Dendritic cell treated with granulocyte-macrophage colony-stimulating factor and Interleukin-4, amounts not matched to agents 40 ng/mL and 50 ng/mL, for 4 days (primary cell): ENCODE data around the gene SPARC.
A peak's percentile ranks its signal among the peaks of the same experiment; 100 is the strongest.

ENCODE experiments used
- H3K27ac Mint-ChIP-seq: one replicate; pipeline ENCODE4 v1.8.0; 2022; ENCODE audit warnings: mild to moderate bottlenecking, mixed read lengths
- H3K27me3 Mint-ChIP-seq: one replicate; pipeline ENCODE4 v1.8.0; 2022; ENCODE audit warnings: mild to moderate bottlenecking, mixed read lengths
- H3K36me3 Mint-ChIP-seq: one replicate; pipeline ENCODE4 v1.8.0; 2022; ENCODE audit warnings: low read depth, mixed read lengths
- H3K4me1 Mint-ChIP-seq: one replicate; pipeline ENCODE4 v1.8.0; 2022; ENCODE audit warnings: low read depth, mixed read lengths
- H3K4me3 Mint-ChIP-seq: one replicate; pipeline ENCODE4 v1.8.0; 2022; ENCODE audit warnings: mild to moderate bottlenecking, moderate library complexity, mixed read lengths
- H3K9me3 Mint-ChIP-seq: one replicate; pipeline ENCODE4 v1.8.0; 2022; ENCODE audit warnings: mixed read lengths
- intact Hi-C: fragments of 100-400 bp; cut with micrococcal nuclease; formaldehyde crosslinking; loops from one replicate; pipeline ENCODE4 v1.15.0; 2022

The SPARC gene

DNA sequence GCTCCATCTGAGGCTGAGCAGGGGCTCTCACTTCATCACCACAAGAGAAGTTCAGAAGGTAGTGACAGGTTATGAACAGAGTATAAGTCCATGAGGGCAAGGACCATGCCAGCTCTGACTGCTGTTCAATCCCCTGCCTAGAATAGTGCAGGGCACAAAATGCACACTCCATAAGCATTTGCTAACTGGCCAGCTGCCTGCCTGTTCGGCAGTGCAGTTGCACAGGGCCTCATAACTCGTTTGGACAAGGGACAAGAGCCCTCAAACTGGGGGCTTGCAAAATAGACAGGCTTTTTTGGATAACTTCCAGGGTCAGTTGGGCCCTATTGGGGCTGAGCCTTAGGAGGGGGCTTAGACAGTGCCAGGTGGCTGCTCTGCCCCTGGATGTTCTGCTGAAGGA, 21.1 kb downstream of the SPARC start:
- Mint-ChIP-seq H3K4me1 (peaks cover 36% of the 10 kb centered on the region), H3K27ac (no peak overlapping the region), H3K9me3 (no peaks in the 10 kb centered on the region), H3K4me3 (no peak overlapping the region), H3K36me3 (no peaks in the 10 kb centered on the region), H3K27me3 (no peaks in the 10 kb centered on the region)
- intact Hi-C loops = no loop called here

DNA sequence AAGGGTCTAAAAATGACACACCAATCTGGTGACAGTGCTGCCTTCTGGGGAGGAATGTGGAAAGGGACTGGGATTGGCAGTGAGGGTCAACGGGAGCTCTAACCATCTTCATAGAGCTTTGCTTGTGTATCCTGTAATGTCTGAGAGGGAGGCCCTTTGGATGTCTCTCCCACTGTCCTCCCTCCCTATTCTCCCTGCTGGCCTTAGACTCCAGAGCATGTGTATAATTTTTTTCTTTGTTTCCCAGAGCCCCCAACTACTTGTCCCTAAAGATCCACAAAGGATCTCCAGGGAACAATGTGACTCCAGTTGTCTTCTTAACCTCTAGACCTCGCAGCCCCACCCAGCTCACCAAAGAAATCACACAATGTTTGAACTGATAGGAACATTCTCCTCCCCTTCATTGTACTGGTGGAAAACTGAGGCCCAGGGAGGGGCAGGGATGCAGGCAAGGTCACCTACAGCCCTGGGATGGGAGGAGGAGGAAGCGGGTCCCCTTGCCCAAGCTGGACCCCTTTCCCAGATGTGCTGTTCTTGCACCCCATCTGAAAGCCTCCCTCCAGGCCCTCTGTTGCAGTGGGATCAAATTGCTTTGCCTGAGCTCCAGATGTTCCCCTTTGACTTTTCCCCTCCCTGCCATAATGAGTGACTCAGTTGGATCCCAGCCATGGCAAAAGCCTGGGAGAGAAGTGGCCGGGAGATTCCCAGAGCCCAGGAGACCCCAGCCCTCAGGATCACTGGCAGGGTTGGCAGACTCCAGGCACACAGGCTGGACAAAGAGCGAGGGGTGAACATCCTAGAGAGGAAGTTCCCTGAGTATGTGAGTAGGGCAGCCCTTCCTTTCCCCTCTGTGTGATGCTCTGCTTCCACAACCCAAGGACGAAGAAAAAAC, 21.8 kb downstream of the SPARC start:
- Mint-ChIP-seq H3K36me3 (no peaks in the 10 kb centered on the region), H3K27me3 (no peaks in the 10 kb centered on the region), H3K9me3 (no peaks in the 10 kb centered on the region), H3K4me3 (no peak overlapping the region), H3K4me1 (peaks cover 36% of the 10 kb centered on the region), H3K27ac (no peak overlapping the region)
- intact Hi-C loops = no loop called here

DNA sequence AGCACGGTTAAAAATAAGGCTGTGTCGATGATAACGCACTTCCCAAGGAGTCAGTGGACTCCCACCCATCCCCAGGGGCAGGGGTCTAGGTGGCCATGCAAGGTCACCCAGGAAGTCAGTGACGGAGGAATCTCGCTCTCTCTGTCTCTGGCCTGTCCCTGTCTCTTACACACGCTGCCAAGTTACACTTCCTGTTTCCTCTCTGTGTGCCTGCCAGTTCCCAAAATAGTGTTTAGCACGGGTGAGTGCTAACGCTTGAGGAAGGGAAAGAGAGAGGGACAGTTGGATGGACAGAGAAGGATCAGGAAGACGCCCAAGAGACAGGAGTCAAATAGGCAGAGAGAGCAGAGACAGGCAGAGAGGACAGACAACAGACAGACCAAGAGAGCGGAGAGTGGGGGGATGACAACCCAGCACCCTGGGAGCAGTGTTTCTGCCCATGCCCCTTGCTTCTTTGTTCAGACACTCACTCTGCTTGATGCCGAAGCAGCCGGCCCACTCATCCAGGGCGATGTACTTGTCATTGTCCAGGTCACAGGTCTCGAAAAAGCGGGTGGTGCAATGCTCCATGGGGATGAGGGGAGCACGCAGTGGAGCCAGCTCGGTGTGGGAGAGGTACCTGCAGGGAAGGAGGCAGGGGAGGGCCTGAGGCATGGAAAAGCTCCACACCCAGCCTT, 23.0 kb downstream of the SPARC start:
- intact Hi-C loops = no loop called here
- Mint-ChIP-seq H3K36me3 (no peaks in the 10 kb centered on the region), H3K9me3 (no peaks in the 10 kb centered on the region), H3K27me3 (no peaks in the 10 kb centered on the region), H3K27ac (peak overlapping the region; percentile 33), H3K4me1 (peaks cover 41% of the 10 kb centered on the region), H3K4me3 (no peak overlapping the region)

DNA sequence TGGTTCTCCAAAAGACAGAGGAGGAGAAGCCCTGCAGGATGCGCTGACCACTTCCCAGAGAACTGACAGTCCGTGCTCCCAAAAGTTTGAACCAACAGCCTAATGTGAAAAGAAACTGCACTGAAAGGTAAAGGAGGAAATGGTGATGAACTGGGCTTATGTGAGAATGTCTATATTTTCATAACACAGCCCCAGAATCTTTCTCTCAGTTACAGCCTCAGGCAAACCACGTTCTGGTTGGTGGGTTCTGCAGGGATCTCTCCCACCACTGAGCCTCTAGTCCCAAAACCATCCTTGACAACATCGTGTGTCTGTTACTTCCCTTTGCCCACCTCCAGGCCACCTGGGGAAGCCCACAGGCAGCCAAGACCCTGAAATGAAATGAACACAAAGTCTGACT, 23.9 kb downstream of the SPARC start:
- H3K9me3 Mint-ChIP-seq = no peaks in the 10 kb centered on the region
- intact Hi-C loops = no loop called here
- no peaks in the 10 kb centered on the region for H3K27me3 Mint-ChIP-seq
- peaks cover 43% of the 10 kb centered on the region for H3K4me1 Mint-ChIP-seq
- H3K4me3 Mint-ChIP-seq = no peak overlapping the region
- peak overlapping the region; percentile 33 for H3K27ac Mint-ChIP-seq
- H3K36me3 Mint-ChIP-seq = no peaks in the 10 kb centered on the region

DNA sequence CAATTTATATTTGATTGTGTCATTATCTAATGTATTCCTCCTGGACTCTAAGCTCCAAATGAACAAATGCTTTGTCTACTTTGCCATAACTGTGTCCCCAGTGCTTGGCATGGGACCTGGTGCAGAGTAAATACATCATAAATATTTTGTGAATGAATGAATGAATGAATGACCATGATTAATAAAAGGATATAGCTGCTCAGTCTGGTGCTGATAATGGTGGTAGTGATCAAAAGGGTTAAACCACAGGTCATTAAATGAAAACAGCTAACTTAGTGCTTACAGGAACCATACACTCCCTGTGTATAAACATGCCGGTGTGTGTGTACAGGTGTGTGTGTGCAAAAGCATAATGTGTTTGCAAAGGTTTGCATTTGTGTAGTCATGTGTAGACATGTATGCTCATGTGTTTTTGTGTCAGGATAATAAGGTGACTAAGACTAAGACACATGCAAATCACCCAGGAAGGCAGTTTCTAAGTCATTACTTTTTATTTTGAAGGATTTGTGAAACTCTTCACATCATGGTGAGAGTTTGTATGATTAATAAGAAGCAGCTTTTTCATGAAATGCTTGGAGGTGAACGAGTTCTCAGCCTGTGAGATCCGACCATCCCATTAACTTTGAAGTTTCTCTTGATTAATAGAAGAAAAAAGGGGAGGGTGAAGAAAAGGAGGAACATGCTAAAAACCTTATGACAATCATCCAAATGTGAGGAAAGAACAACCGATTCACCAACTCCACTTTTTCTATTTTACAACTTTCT, 24.6 kb downstream of the SPARC start:
- no peaks in the 10 kb centered on the region for H3K9me3 Mint-ChIP-seq
- intact Hi-C loops = no loop called here

DNA sequence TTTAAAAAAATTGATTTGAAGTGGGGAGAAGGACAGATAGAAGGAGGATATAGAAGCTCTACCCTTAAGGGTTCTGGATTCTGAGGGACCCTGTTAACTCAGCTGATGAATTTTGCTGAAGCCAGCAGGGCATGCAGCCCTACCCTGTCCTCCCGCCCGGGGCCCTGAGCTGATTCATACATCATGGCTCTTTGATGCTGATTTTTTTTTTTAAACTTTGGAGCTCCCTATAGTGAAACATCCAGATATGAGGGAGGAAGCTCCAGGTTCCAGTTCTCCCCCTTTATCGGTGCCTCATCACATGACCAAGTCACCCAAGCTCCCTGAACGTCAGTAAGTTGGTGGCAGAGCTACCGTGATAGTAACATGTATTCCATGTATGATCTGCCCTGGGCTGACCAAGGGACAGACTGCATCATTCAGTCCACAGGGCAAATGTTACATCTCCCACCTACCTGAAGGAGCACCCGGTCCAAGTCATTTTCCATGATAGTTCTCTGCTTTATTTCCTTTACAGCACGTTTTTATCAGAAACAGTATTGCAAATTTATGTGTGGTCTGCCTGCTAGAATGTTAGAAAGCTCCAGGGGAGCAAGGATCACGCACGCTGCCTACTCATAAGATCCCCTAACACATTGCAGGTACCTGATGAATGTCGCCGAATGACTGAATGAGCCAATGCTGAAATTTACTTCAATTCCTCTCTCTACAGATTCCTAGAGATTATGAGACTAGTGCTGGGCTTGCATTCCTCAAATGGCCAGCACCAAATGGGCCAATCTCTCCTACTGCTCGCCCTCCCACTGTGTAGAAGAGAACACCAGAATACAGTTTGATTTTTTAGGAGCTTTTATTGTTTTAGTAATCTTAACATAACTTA, 25.9 kb downstream of the SPARC start:
- intact Hi-C loops = no loop called here
- H3K4me1 Mint-ChIP-seq = peaks cover 43% of the 10 kb centered on the region

More for the DNA sequence above, 24.6 kb downstream of the SPARC start:
- Mint-ChIP-seq H3K27me3 (no peaks in the 10 kb centered on the region), H3K36me3 (no peaks in the 10 kb centered on the region), H3K27ac (no peak overlapping the region), H3K4me1 (peaks cover 43% of the 10 kb centered on the region), H3K4me3 (no peak overlapping the region)

DNA sequence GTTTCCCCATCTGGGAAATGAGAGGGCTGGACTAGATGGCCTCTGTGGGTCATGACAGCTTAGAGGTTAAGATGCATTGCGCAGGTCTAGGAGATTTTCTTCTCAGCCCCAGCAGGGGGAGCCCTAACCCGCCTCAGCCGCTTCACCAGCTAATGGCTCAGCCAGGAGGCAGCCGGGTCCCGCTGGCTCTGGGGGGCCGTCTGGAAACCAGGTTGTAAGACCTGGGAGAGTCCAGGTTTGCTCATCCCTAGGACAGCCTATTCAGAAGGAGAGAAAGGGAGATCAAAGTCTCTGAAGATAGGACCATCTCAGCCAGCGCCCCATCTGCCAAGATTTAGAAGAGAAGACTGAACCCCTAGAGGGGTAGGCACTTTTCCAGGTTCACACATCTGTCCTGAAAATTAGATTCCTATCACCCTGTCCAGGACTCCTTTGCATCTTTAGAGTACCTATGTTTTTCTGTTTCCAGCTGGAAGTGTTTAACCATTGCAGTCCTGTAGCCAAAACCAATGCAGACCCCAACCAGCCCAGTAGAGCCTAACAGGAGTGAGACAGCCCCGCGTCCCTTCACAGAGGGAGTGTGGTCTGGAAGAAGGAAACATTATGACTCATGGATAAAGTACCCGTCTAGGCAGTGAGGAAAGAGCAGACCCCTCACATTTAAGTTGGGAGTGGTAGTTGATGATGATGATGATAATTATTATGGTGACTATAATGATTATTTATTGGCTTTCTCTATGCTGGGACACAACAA, 27.5 kb downstream of the SPARC start:
- intact Hi-C loops = loop anchor here (1.0 to 2.0 kb wide), 2 partner anchors 60 to 81 kb away; no protein-coding TSS in a partner anchor
- Mint-ChIP-seq H3K27me3 (no peaks in the 10 kb centered on the region), H3K4me3 (no peak overlapping the region), H3K4me1 (peaks cover 28% of the 10 kb centered on the region), H3K9me3 (no peaks in the 10 kb centered on the region), H3K36me3 (no peaks in the 10 kb centered on the region), H3K27ac (no peak overlapping the region)

More for the DNA sequence above, 25.9 kb downstream of the SPARC start:
- H3K4me3 Mint-ChIP-seq = no peak overlapping the region
- no peaks in the 10 kb centered on the region for H3K9me3 Mint-ChIP-seq
- no peaks in the 10 kb centered on the region for H3K36me3 Mint-ChIP-seq
- no peaks in the 10 kb centered on the region for H3K27me3 Mint-ChIP-seq
- no peak overlapping the region for H3K27ac Mint-ChIP-seq

DNA sequence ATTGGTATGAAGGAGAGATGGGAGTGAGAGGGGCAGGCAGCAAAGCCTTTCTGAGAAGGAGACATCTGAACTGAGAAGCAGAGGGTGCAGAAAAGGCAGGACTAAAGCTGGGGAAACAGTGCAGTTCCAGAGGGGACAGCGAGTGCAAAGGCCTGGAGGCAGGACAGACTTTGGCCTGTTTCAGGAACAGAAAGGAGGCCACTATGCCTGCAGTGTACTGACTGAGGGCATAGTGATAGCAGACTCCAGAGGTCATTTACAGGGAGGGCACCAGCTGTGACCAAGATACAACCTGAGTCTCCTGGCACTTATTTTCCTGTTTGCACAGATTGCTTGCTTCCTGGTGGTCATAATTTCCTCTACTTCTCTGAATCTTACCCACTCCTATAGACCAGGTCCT, 29.6 kb downstream of the SPARC start:
- H3K4me3 Mint-ChIP-seq = no peak overlapping the region
- H3K36me3 Mint-ChIP-seq = no peaks in the 10 kb centered on the region
- intact Hi-C loops = no loop called here
- no peaks in the 10 kb centered on the region for H3K27me3 Mint-ChIP-seq
- H3K4me1 Mint-ChIP-seq = peaks cover 7% of the 10 kb centered on the region
- peak overlapping the region; percentile 4 for H3K27ac Mint-ChIP-seq
- no peaks in the 10 kb centered on the region for H3K9me3 Mint-ChIP-seq

DNA sequence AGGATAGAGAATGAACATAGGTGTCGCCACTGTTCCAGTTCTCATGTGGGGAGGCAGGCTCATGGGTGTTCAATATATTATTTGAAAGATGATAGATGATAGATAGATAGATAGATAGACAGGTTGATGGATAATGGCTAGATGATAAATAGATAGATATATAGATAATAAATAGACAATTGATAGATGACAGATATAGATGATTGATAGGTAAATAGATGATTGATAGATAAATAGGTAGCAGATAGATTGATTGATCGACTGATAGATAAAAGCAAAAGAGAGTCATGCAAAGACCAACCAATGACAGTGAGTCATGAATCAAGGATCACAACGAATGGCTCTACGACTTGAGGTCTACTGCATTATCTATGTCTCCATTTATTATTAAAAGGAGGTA, 30.4 kb downstream of the SPARC start:
- no peak overlapping the region for H3K27ac Mint-ChIP-seq
- H3K36me3 Mint-ChIP-seq = no peaks in the 10 kb centered on the region
- no peaks in the 10 kb centered on the region for H3K27me3 Mint-ChIP-seq
- no peak overlapping the region for H3K4me3 Mint-ChIP-seq
- H3K4me1 Mint-ChIP-seq = peaks cover 7% of the 10 kb centered on the region
- intact Hi-C loops = no loop called here
- H3K9me3 Mint-ChIP-seq = no peaks in the 10 kb centered on the region

DNA sequence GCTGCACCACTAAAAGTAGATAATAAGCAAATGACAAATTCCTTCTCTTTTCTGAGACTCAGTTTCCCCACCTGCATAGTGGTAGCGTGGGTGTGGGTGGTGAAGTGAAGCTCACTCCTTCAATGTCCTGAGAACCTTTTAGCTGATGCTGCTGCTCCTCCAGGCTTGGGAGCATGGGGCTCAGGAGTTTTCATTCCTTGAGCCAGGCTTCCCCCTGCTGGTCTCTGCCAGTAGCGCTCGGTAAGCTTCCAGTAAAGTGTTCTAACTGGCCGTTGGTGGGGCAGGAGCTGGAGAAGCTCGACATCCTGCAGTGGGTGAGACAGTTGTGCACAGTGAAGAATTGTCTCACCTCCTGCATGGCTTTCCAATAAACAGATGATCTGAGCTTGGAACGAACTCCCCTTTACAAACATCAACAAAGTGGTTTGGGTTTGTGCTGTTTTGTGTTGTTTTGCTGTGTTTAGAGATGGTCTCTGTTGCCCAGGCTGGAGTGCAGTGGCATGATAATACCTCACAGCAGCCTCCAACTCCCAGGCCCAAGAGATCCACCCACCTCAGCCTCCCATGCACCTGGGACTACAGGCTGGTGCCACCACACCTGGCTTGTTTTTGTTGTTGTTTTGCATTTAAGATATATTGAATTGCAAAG, 34.6 kb downstream of the SPARC start:
- intact Hi-C loops = loop anchor here (1.0 to 5.0 kb wide), 3 partner anchors 129 to 205 kb away; partner anchors contain the start of gene SLC36A1
- H3K36me3 Mint-ChIP-seq = no peaks in the 10 kb centered on the region
- H3K4me1 Mint-ChIP-seq = peaks cover 7% of the 10 kb centered on the region
- no peaks in the 10 kb centered on the region for H3K9me3 Mint-ChIP-seq
- no peak overlapping the region for H3K4me3 Mint-ChIP-seq
- H3K27ac Mint-ChIP-seq = no peak overlapping the region
- H3K27me3 Mint-ChIP-seq = no peaks in the 10 kb centered on the region

DNA sequence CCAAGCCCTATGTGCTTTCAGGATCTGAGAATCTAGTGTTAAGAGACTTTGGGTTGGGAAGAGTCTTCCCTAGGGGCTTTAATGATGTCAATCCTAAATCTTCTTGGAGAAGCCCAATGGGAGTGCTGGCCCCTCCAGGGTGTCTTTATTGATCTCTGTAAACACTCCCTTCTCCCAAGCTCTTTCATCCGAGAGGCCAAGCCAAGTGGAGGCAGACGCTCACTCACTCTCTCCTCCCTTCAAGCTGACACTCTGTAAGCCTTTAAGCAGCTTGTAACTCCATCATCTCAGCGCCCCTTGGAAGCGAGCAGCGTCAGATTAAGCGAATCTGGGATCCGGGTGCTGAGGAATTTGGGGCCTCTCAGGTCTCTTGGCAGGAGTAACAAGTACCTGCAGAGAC, 37.7 kb downstream of the SPARC start:
- Mint-ChIP-seq H3K27me3 (no peaks in the 10 kb centered on the region), H3K4me1 (peaks cover 24% of the 10 kb centered on the region), H3K9me3 (no peaks in the 10 kb centered on the region), H3K27ac (no peak overlapping the region), H3K36me3 (no peaks in the 10 kb centered on the region), H3K4me3 (no peak overlapping the region)
- intact Hi-C loops = no loop called here

DNA sequence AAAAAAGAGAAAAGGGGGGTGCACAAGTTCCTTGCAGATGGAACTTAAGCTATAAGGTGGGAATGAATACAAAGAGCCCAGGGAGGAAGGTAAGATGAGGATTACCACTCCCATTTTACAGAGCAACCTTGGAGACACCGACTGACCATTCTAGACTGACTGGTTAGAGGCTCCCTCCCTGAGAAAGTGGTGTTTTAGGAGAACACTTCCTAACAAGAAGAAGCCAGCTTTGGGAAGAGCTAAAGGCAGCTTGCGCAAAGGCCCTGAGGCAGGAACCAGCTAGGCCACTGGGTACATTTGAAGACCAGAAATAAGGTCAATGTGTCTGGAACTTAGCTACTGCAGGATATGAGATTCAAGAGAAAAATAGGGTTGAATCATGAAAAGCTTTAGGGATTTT, 38.6 kb downstream of the SPARC start:
- Mint-ChIP-seq H3K36me3 (no peaks in the 10 kb centered on the region), H3K4me3 (no peak overlapping the region), H3K27me3 (no peaks in the 10 kb centered on the region), H3K4me1 (peaks cover 24% of the 10 kb centered on the region), H3K27ac (no peak overlapping the region), H3K9me3 (no peaks in the 10 kb centered on the region)
- intact Hi-C loops = no loop called here
